Measurements from ENCODE around the gene ARRB1.

ARRB1 gene

DNA sequence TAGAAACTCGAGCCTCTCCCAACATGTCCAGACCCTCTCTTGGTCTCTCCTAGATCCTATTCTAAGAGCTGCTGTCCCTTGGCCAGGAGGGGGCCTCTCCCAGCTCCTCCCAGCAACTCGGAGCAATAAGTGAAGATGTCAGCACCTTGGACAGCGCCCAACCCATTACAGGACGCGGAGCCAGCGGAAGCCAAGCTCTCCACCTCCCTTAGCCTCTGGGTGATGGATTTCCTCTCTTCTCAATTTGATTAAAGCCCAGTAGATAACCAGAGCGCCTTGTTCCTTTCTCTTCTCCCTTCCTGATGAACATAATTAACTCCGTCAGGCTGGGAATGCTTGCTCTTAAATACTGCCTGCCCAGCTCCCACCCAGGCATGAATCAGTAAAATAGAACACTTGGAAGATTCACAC is 137.0 kb downstream of the ARRB1 start:
- TF ChIP-seq TAF1 (IDR thresholded peaks at IDR 0.05; ENCODE audit: borderline replicate concordance, insufficient read depth, low read length) (no peak), SIN3A (IDR thresholded peaks at IDR 0.05; ENCODE audit: borderline replicate concordance, insufficient read depth, low read length) (peak; percentile 99), POLR2AphosphoS5 (IDR thresholded peaks at IDR 0.05; ENCODE audit: low read depth, low read length) (no peak), FOXP2 (optimal IDR thresholded peaks at IDR 0.05; ENCODE audit: borderline replicate concordance, extremely low read depth, extremely low read length, insufficient read depth) (no peak)
- TF ChIP-seq, protein P1, sequence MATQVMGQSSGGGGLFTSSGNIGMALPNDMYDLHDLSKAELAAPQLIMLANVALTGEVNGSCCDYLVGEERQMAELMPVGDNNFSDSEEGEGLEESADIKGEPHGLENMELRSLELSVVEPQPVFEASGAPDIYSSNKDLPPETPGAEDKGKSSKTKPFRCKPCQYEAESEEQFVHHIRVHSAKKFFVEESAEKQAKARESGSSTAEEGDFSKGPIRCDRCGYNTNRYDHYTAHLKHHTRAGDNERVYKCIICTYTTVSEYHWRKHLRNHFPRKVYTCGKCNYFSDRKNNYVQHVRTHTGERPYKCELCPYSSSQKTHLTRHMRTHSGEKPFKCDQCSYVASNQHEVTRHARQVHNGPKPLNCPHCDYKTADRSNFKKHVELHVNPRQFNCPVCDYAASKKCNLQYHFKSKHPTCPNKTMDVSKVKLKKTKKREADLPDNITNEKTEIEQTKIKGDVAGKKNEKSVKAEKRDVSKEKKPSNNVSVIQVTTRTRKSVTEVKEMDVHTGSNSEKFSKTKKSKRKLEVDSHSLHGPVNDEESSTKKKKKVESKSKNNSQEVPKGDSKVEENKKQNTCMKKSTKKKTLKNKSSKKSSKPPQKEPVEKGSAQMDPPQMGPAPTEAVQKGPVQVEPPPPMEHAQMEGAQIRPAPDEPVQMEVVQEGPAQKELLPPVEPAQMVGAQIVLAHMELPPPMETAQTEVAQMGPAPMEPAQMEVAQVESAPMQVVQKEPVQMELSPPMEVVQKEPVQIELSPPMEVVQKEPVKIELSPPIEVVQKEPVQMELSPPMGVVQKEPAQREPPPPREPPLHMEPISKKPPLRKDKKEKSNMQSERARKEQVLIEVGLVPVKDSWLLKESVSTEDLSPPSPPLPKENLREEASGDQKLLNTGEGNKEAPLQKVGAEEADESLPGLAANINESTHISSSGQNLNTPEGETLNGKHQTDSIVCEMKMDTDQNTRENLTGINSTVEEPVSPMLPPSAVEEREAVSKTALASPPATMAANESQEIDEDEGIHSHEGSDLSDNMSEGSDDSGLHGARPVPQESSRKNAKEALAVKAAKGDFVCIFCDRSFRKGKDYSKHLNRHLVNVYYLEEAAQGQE (IDR thresholded peaks at IDR 0.05; ENCODE audit: insufficient read depth in 1 of 2, low read depth in 2 of 2, low read length in 2 of 2), result peak; percentile 100
